Head of caudate nucleus (tissue), 42 donors: ENCODE data around the gene MRGPRG.
A peak's percentile ranks its signal among the peaks of the same experiment; 100 is the strongest.
"Not testable (repeated sequence)": the region's sequence is repeated elsewhere in the genome, so short reads cannot be mapped to it uniquely, and the experiment has no call there.

Source experiments
- DNase-seq, 42 donors: peaks; one replicate each; pipeline versions ENCODE4 v3.0.0 to v3.0.0-alpha.2; 2020 to 2021; ENCODE audit warnings: mixed read lengths in 7 of 42
- intact Hi-C: fragments of 100-400 bp; cut with DNase I; formaldehyde crosslinking; loops from one replicate; pipeline ENCODE4 v1.15.0; 2022

MRGPRG gene

DNA sequence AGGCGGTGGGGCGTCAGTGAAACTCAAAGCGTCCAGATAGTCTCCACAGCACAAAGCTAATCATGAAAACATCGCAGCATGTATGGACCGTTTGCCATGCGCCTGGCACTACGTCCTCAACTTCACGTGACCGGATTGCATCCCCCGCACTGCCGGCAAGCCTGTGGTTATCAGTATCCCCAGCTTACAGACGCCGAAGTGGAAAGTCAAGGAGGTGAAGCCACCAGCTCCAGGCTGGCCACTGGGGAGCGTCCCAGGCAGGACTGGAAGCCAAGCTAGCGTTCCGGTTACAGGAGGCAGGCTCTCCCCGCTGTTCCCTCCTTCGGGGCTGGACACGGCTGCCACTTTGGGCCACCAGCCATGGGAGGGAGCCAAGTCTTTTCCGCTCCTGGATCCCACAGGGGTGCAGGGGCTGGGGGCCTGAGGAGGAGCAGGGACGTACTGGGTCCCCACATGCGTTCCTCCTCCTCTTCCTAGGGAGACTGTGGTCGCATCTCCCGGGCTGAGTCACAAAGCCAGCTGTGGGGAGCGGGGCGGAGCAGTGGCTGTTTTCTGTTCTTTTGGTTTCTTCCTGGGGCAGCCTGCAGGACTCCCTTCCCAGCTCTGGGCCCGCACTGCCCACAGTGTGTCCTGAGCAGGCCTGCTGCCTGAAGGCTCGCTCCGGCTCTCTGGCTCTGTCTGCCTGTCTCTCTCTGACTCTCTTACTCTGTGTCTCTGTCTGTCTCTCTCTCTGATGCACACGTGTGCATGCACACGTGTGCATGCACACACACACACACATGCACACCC lies 49.2 kb downstream of the MRGPRG start:
- intact Hi-C loops = no loop called here
- peak in 21 of 42 donors; percentile 9 to 67 (median 42) for DNase-seq

DNA sequence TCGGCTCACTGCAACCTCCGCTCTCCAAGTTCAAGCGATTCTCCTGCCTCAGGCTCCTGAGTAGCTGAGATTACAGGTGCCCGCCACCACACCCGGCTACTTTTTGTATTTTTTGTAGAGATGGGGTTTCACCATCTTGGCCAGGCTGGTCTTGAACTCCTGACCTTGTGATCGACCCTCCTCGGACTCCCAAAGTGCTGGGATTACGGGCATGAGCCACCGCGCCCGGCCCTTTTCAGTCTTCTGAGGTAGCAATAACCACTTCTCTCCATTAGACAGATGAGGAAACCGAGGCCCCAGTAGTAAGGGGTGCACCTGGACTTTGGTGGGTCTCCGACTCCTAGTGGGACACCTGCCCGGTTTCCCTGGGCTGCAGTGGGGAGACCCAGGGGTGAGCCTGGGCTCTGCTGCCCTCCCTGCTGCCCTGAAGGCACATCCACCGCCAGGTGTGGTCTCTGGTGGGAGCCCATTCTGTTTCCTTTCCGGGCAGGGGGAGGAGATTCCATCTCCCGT lies 49.8 kb downstream of the MRGPRG start:
- intact Hi-C loops = not testable (repeated sequence)
- peak in 5 of 42 donors; percentile 3 to 30 (median 8) for DNase-seq
